Prostate gland (tissue), 2 donors: ENCODE measurements around the gene RNPEP.

ENCODE experiments used
- CTCF ChIP-seq, 4 experiments: fragments of 200-600 bp in 2 of 4; fragments of 450-650 bp in 2 of 4; sonication (generic) in 2 of 4; IDR thresholded peaks; 1 replicate in 3 of 4; 2 replicates in 1 of 4; pipeline ENCODE4 v1.5.1; 2016 to 2019; ENCODE audit warnings: antibody characterized with exemption in 4 of 4, mild to moderate bottlenecking in 2 of 4, moderate library complexity in 2 of 4
- POLR2A ChIP-seq: fragments of 450-650 bp; IDR thresholded peaks from one replicate; pipeline ENCODE4 v1.6.1; 2016; ENCODE audit warnings: antibody characterized with exemption, mild to moderate bottlenecking

- TF ChIP-seq POLR2A (no peak), CTCF (IDR thresholded peaks at IDR 0.05) (no peak)
Observed at GRCh38 chr1:201947697-201948008, 34.8 kb upstream of the RNPEP start.
